ENCODE measurements around the gene DNAJB1. TPM values are rescaled to one million over a fixed set of nuclear protein-coding genes. Genes with fewer than 3 reads are reported as not detected.

The DNAJB1 gene
- total RNA-seq, 1 donor from 2014 or later, result 113 TPM

GRCh38 chr19:14526423-14526822, 8.2 kb upstream of the DNAJB1 start:
- no peaks in the 10 kb centered on the region for H3K27me3 Mint-ChIP-seq (ENCODE audit: low read depth)
- intact Hi-C loops (cut with micrococcal nuclease), result no loop called here
- H3K9me3 Mint-ChIP-seq, result no peaks in the 10 kb centered on the region
- no peak overlapping the region for H3K27ac Mint-ChIP-seq
- no peak for DNase-seq (ENCODE audit: low spot score)
- no peak overlapping the region for H3K4me3 Mint-ChIP-seq (ENCODE audit: low read depth)
- H3K4me1 Mint-ChIP-seq (ENCODE audit: low read depth), result peaks cover 31% of the 10 kb centered on the region
- H3K36me3 Mint-ChIP-seq (ENCODE audit: low read depth), result no peaks in the 10 kb centered on the region

GRCh38 chr19:14525729-14526128, 7.5 kb upstream of the DNAJB1 start:
- Mint-ChIP-seq H3K27me3 (ENCODE audit: low read depth) (no peaks in the 10 kb centered on the region), H3K4me1 (ENCODE audit: low read depth) (peaks cover 27% of the 10 kb centered on the region), H3K9me3 (no peaks in the 10 kb centered on the region), H3K36me3 (ENCODE audit: low read depth) (no peaks in the 10 kb centered on the region), H3K4me3 (ENCODE audit: low read depth) (no peak overlapping the region), H3K27ac (no peak overlapping the region)
- DNase-seq (ENCODE audit: low spot score), result no peak
- intact Hi-C loops (cut with micrococcal nuclease), result no loop called here

- Mint-ChIP-seq H3K4me1 (ENCODE audit: low read depth) (peaks cover 46% of the 10 kb centered on the region), H3K36me3 (ENCODE audit: low read depth) (peaks cover 22% of the 10 kb centered on the region), H3K9me3 (no peaks in the 10 kb centered on the region), H3K4me3 (ENCODE audit: low read depth) (no peak overlapping the region), H3K27me3 (ENCODE audit: low read depth) (no peaks in the 10 kb centered on the region), H3K27ac (peak overlapping the region; percentile 93)
- intact Hi-C loops (cut with micrococcal nuclease), result no loop called here
- no peak for DNase-seq (ENCODE audit: low spot score)
Observed at GRCh38 chr19:14520543-14520942, 2.3 kb upstream of the DNAJB1 start.

- Mint-ChIP-seq H3K9me3 (no peaks in the 10 kb centered on the region), H3K27ac (peak overlapping the region; percentile 93), H3K27me3 (ENCODE audit: low read depth) (no peaks in the 10 kb centered on the region), H3K4me1 (ENCODE audit: low read depth) (peaks cover 52% of the 10 kb centered on the region), H3K4me3 (ENCODE audit: low read depth) (peak overlapping the region; percentile 81), H3K36me3 (ENCODE audit: low read depth) (peaks cover 28% of the 10 kb centered on the region)
- DNase-seq (ENCODE audit: low spot score), result no peak
- intact Hi-C loops (cut with micrococcal nuclease), result loop anchor here (10.0 kb wide), 1 partner anchor 1355 kb away; no protein-coding TSS in a partner anchor
Observed at GRCh38 chr19:14519860-14520407, 1.7 kb upstream of the DNAJB1 start.

- H3K4me1 Mint-ChIP-seq (ENCODE audit: low read depth), result peaks cover 57% of the 10 kb centered on the region
- H3K27me3 Mint-ChIP-seq (ENCODE audit: low read depth), result no peaks in the 10 kb centered on the region
- H3K4me3 Mint-ChIP-seq (ENCODE audit: low read depth), result peak overlapping the region; percentile 81
- H3K9me3 Mint-ChIP-seq, result no peaks in the 10 kb centered on the region
- peak overlapping the region; percentile 94 for H3K27ac Mint-ChIP-seq
- DNase-seq (ENCODE audit: low spot score), result no peak
- peaks cover 34% of the 10 kb centered on the region for H3K36me3 Mint-ChIP-seq (ENCODE audit: low read depth)
- intact Hi-C loops (cut with micrococcal nuclease), result loop anchor here (10.0 kb wide), 1 partner anchor 1355 kb away; no protein-coding TSS in a partner anchor
Observed at GRCh38 chr19:14519245-14519859, 1.2 kb upstream of the DNAJB1 start.

GRCh38 chr19:14517446-14517839, 754 bp downstream of the DNAJB1 start:
- Mint-ChIP-seq H3K9me3 (no peaks in the 10 kb centered on the region), H3K4me3 (ENCODE audit: low read depth) (peak overlapping the region; percentile 82), H3K27me3 (ENCODE audit: low read depth) (no peaks in the 10 kb centered on the region), H3K27ac (peak overlapping the region; percentile 78), H3K36me3 (ENCODE audit: low read depth) (peaks cover 45% of the 10 kb centered on the region), H3K4me1 (ENCODE audit: low read depth) (peaks cover 47% of the 10 kb centered on the region)
- intact Hi-C loops (cut with micrococcal nuclease), result loop anchor here (10.0 kb wide), 1 partner anchor 1353 kb away; no protein-coding TSS in a partner anchor
- DNase-seq (ENCODE audit: low spot score), result no peak

GRCh38 chr19:14516746-14517438, 1.3 kb downstream of the DNAJB1 start:
- intact Hi-C loops (cut with micrococcal nuclease), result loop anchor here (10.0 kb wide), 1 partner anchor 1352 kb away; no protein-coding TSS in a partner anchor
- Mint-ChIP-seq H3K27me3 (ENCODE audit: low read depth) (no peaks in the 10 kb centered on the region), H3K36me3 (ENCODE audit: low read depth) (peaks cover 45% of the 10 kb centered on the region), H3K4me1 (ENCODE audit: low read depth) (peaks cover 42% of the 10 kb centered on the region), H3K9me3 (no peaks in the 10 kb centered on the region), H3K27ac (peak overlapping the region; percentile 78), H3K4me3 (ENCODE audit: low read depth) (peak overlapping the region; percentile 82)
- DNase-seq (ENCODE audit: low spot score), result no peak

- Mint-ChIP-seq H3K4me1 (ENCODE audit: low read depth) (peaks cover 42% of the 10 kb centered on the region), H3K36me3 (ENCODE audit: low read depth) (peaks cover 45% of the 10 kb centered on the region), H3K27ac (peak overlapping the region; percentile 14), H3K4me3 (ENCODE audit: low read depth) (peak overlapping the region; percentile 82), H3K27me3 (ENCODE audit: low read depth) (no peaks in the 10 kb centered on the region), H3K9me3 (no peaks in the 10 kb centered on the region)
- intact Hi-C loops (cut with micrococcal nuclease), result loop anchor here (10.0 kb wide), 1 partner anchor 1351 kb away; no protein-coding TSS in a partner anchor
- DNase-seq (ENCODE audit: low spot score), result no peak
Observed at GRCh38 chr19:14516048-14516534, 2.1 kb downstream of the DNAJB1 start.

GRCh38 chr19:14515501-14516047, 2.6 kb downstream of the DNAJB1 start:
- Mint-ChIP-seq H3K4me3 (ENCODE audit: low read depth) (peak overlapping the region; percentile 82), H3K4me1 (ENCODE audit: low read depth) (peaks cover 47% of the 10 kb centered on the region), H3K27me3 (ENCODE audit: low read depth) (no peaks in the 10 kb centered on the region), H3K9me3 (no peaks in the 10 kb centered on the region), H3K27ac (peak overlapping the region; percentile 25), H3K36me3 (ENCODE audit: low read depth) (peaks cover 45% of the 10 kb centered on the region)
- intact Hi-C loops (cut with micrococcal nuclease), result loop anchor here (10.0 kb wide), 1 partner anchor 1351 kb away; no protein-coding TSS in a partner anchor
- DNase-seq (ENCODE audit: low spot score), result no peak

- DNase-seq (ENCODE audit: low spot score), result no peak
- Mint-ChIP-seq H3K9me3 (no peaks in the 10 kb centered on the region), H3K4me1 (ENCODE audit: low read depth) (peaks cover 42% of the 10 kb centered on the region), H3K4me3 (ENCODE audit: low read depth) (peak overlapping the region; percentile 82), H3K36me3 (ENCODE audit: low read depth) (peaks cover 42% of the 10 kb centered on the region), H3K27ac (peak overlapping the region; percentile 35), H3K27me3 (ENCODE audit: low read depth) (no peaks in the 10 kb centered on the region)
- intact Hi-C loops (cut with micrococcal nuclease), result loop anchor here (10.0 kb wide), 1 partner anchor 1350 kb away; no protein-coding TSS in a partner anchor
Observed at GRCh38 chr19:14514215-14514863, 3.9 kb downstream of the DNAJB1 start.

- no peak overlapping the region for H3K4me3 Mint-ChIP-seq (ENCODE audit: low read depth)
Observed at GRCh38 chr19:14512406-14512961, 5.7 kb downstream of the DNAJB1 start.

GRCh38 chr19:14511229-14511593, 7.0 kb downstream of the DNAJB1 start:
- intact Hi-C loops (cut with micrococcal nuclease), result loop anchor here (10.0 kb wide), 1 partner anchor 1346 kb away; no protein-coding TSS in a partner anchor
- H3K4me1 Mint-ChIP-seq (ENCODE audit: low read depth), result peaks cover 44% of the 10 kb centered on the region
- no peak for DNase-seq (ENCODE audit: low spot score)
- no peak overlapping the region for H3K4me3 Mint-ChIP-seq (ENCODE audit: low read depth)
- H3K36me3 Mint-ChIP-seq (ENCODE audit: low read depth), result peaks cover 29% of the 10 kb centered on the region
- H3K9me3 Mint-ChIP-seq, result no peaks in the 10 kb centered on the region
- H3K27me3 Mint-ChIP-seq (ENCODE audit: low read depth), result no peaks in the 10 kb centered on the region
- H3K27ac Mint-ChIP-seq, result peak overlapping the region; percentile 52

More at GRCh38 chr19:14512406-14512961, 5.7 kb downstream of the DNAJB1 start:
- intact Hi-C loops (cut with micrococcal nuclease), result loop anchor here (10.0 kb wide), 1 partner anchor 1348 kb away; no protein-coding TSS in a partner anchor
- DNase-seq (ENCODE audit: low spot score), result no peak
- Mint-ChIP-seq H3K4me1 (ENCODE audit: low read depth) (peaks cover 42% of the 10 kb centered on the region), H3K36me3 (ENCODE audit: low read depth) (peaks cover 42% of the 10 kb centered on the region), H3K27me3 (ENCODE audit: low read depth) (no peaks in the 10 kb centered on the region), H3K9me3 (no peaks in the 10 kb centered on the region), H3K27ac (no peak overlapping the region)

All from activated T-helper 2 cell treated with anti-CD3 and anti-CD28 coated beads, Interferon-gamma antibody, Interleukin-2, Interleukin-4, amounts not matched to agents 10 μg/mL and 5 μg/mL and 100 μg/mL, durations not matched to agents 14 hours and 24 hours and 36 hours (primary cell).